K562 (cell line): Measurements from ENCODE around the gene ACTR3. TPM values are rescaled to one million over a fixed set of nuclear protein-coding genes. Genes with fewer than 3 reads are reported as not detected.
"Not testable (repeated sequence)": the region's sequence is repeated elsewhere in the genome, so short reads cannot be mapped to it uniquely, and the experiment has no call there.

Source experiments
- ATAC-seq: fragments of 200-7000 bp; cut with Tn5 transposase; 3 replicates; pipeline ENCODE4 v1.9.1; 2020; ENCODE audit warnings: moderate library complexity
- BruUV-seq: library from RNA; stranded (reverse); fragments of 400-500 nt; replicated peaks from 2 replicates; lab custom pipeline; 2021; lab: Mats Ljungman, UMichigan
- CTCF ChIA-PET: fragments of 300-600 bp; formaldehyde crosslinking; extraction: SDS; loops from one replicate; lab custom pipeline; 2021; ENCODE audit warnings: low intra/inter-chr PET ratio; lab: Yijun Ruan, JAX
- POLR2A ChIA-PET: fragments of 300-600, 350-650 bp; sonication (Branson Sonifier 250); formaldehyde crosslinking; extraction: SDS; loops from one replicate; lab custom pipeline; 2021; ENCODE audit warnings: antibody characterized with exemption, inconsistent platforms; lab: Yijun Ruan, JAX
- DNase-seq, 4 experiments: peaks; one replicate each; pipeline versions ENCODE4 v3.0.0 to v3.0.0-alpha.2; 2011 to 2018; ENCODE audit warnings: low spot score in 3 of 4, mixed read lengths in 3 of 4; ENCODE audit errors: extremely low read depth in 1 of 4
- FAIRE-seq: peaks from 2 replicates; lab custom pipeline; 2011; peaks lifted over from hg19 to GRCh38; lab: Jason Lieb, UNC
- H2AFZ ChIP-seq: 2 replicates; pipeline ENCODE4 v1.6.0; 2011; ENCODE audit warnings: low read depth, low read length, control low read depth, inconsistent platforms
- H3K27ac ChIP-seq: fragments of 200-600 bp; 3 replicates; pipeline ENCODE4 v1.8.0; 2011; ENCODE audit warnings: low read depth, mild to moderate bottlenecking, control low read depth, inconsistent platforms, low read length, moderate library complexity, mixed read lengths; ENCODE audit errors: extremely low read depth
- H3K27me3 ChIP-seq, 2 experiments: fragments of 300-600 bp in 1 of 2; 2 replicates in 1 of 2; 3 replicates in 1 of 2; pipeline versions ENCODE4 v1.6.0 to v1.8.0; 2011; ENCODE audit warnings: inconsistent platforms in 2 of 2, low read length in 2 of 2, mild to moderate bottlenecking in 1 of 2, mixed read lengths in 1 of 2, moderate library complexity in 1 of 2; ENCODE audit not compliant: control insufficient read depth in 2 of 2, insufficient read depth in 2 of 2
- H3K36me3 ChIP-seq: fragments of 300-600 bp; 3 replicates; pipeline ENCODE4 v1.8.0; 2011; ENCODE audit warnings: mild to moderate bottlenecking, low read length, inconsistent platforms; ENCODE audit not compliant: control insufficient read depth, insufficient read depth
- H3K4me1 ChIP-seq, 2 experiments: fragments of 200-600 bp in 1 of 2; replicated peaks in 1 of 2; 2 replicates in 1 of 2; 3 replicates in 1 of 2; pipeline versions ENCODE4 v1.5.1 to v1.8.0; 2011; ENCODE audit warnings: inconsistent platforms in 2 of 2, low read length in 2 of 2, mild to moderate bottlenecking in 1 of 2, mixed read lengths in 1 of 2, moderate library complexity in 1 of 2; ENCODE audit not compliant: control insufficient read depth in 2 of 2, insufficient read depth in 2 of 2
- H3K4me2 ChIP-seq: 2 replicates; pipeline ENCODE4 v1.6.1; 2011; ENCODE audit warnings: low read length, control low read depth, inconsistent platforms, mixed read lengths; ENCODE audit not compliant: insufficient read depth
- H3K4me3 ChIP-seq: fragments of 200-600 bp; sonication (generic), shearing (Covaris generic); 2 replicates; pipeline ENCODE4 v1.5.1; 2016; ENCODE audit warnings: control low read depth, inconsistent platforms
- H3K79me2 ChIP-seq: fragments of 200-600 bp; 3 replicates; pipeline ENCODE4 v1.8.0; 2011; ENCODE audit warnings: low read length, inconsistent platforms; ENCODE audit not compliant: control insufficient read depth, insufficient read depth
- H3K9ac ChIP-seq, 2 experiments: 2 replicates each; pipeline versions ENCODE4 v1.6.0 to v1.6.1; 2011; ENCODE audit warnings: low read depth in 2 of 2, low read length in 2 of 2, control low read depth in 1 of 2, inconsistent platforms in 1 of 2, mild to moderate bottlenecking in 1 of 2, mixed read lengths in 1 of 2; ENCODE audit not compliant: insufficient read depth in 1 of 2
- H3K9me1 ChIP-seq: one replicate; pipeline ENCODE4 v1.6.0; 2011; ENCODE audit warnings: inconsistent platforms, mild to moderate bottlenecking, low read length, moderate library complexity; ENCODE audit not compliant: control insufficient read depth, insufficient read depth
- H3K9me3 ChIP-seq: replicated peaks from 2 replicates; pipeline ENCODE4 v1.5.1; 2011; ENCODE audit warnings: low read depth, low read length, inconsistent platforms; ENCODE audit not compliant: control insufficient read depth, insufficient read depth
- H4K20me1 ChIP-seq: replicated peaks from 2 replicates; pipeline ENCODE4 v1.6.1; 2011; ENCODE audit warnings: low read length, inconsistent platforms, mixed read lengths; ENCODE audit not compliant: control insufficient read depth, insufficient read depth
- ZNF146 ChIP-seq: IDR thresholded peaks from one replicate; pipeline ENCODE4 v1.6.1; 2018; ENCODE audit warnings: missing compliant biosample characterization; ENCODE audit not compliant: unreplicated experiment
- WGBS: fragments of 100-300 bp; shearing (Covaris generic); methylation state at CpG from one replicate; pipeline ENCODE4 v1.1.6; 2016; ENCODE audit warnings: low coverage, mixed read lengths; ENCODE audit not compliant: insufficient coverage; ENCODE audit errors: missing lambda C conversion rate; 5-methylcytosine and 5-hydroxymethylcytosine counted together
- in situ Hi-C: fragments of 300-500 bp; cut with MboI; formaldehyde crosslinking; loops from 4 replicates; pipeline ENCODE4 v1.15.0; 2018; ENCODE audit warnings: inconsistent platforms, mixed read lengths
- intact Hi-C: fragments of 100-400 bp; cut with micrococcal nuclease; formaldehyde crosslinking; loops from 2 replicates; pipeline ENCODE4 v1.14.2; 2022
- polyA plus RNA-seq, 8 experiments: library from polyadenylated mRNA; depleted of rRNA in 4 of 8; stranded (reverse) in 5 of 8; unstranded in 3 of 8; fragments of >200 nt; fragmentation: Nextera tagmentation in 2 of 8; fragmentation: Illumina TruSeq in 1 of 8; extraction: Ambion mirVana in 2 of 8; extraction: Trizol in 1 of 8; gene quantifications; 2 replicates each; pipeline versions ENCODE4 v1.2.1 to v1.2.3, GENCODE V29; 2011 to 2014; ENCODE audit warnings: inconsistent platforms in 1 of 8, missing spikeins in 1 of 8
- total RNA-seq, 7 experiments: library from RNA; depleted of rRNA in 6 of 7; stranded (reverse); fragments of >200 nt in 6 of 7; fragmentation: Illumina TruSeq in 2 of 7; extraction: Trizol in 2 of 7; gene quantifications; 2 replicates each; pipeline versions ENCODE4 v1.2.1 to v1.2.3, GENCODE V29; 2011 to 2021; ENCODE audit warnings: low replicate concordance in 1 of 7

Gene ACTR3
- total and polyA plus RNA-seq, 9 of the 15 experiments (the other 6 are each of a cell fraction or from before 2014, with no cell fraction given): 49.0 to 354 (median 249) TPM

- BruUV-seq, ATAC-seq, DNase-seq, H3K27me3 ChIP-seq, POLR2A ChIA-PET, H3K79me2 ChIP-seq, CTCF ChIA-PET, H3K4me2 ChIP-seq, H2AFZ ChIP-seq, H4K20me1 ChIP-seq, H3K4me1 ChIP-seq, FAIRE-seq, H3K9ac ChIP-seq, H3K4me3 ChIP-seq, H3K27ac ChIP-seq, H3K9me1 ChIP-seq, H3K9me3 ChIP-seq, in situ Hi-C loops, intact Hi-C loops: not testable (repeated sequence)
- 100% methylated on average over 2 of the region's 2 CpGs for WGBS
- H3K36me3 ChIP-seq: peaks cover 90% of the 10 kb centered on the region
- TF ChIP-seq ZNF146: peak; percentile 69
Measured at GRCh38 chr2:113945784-113946183, 55.9 kb downstream of the ACTR3 start.

- H3K27me3 ChIP-seq, POLR2A ChIA-PET, FAIRE-seq, in situ Hi-C loops, BruUV-seq, DNase-seq, CTCF ChIA-PET, H3K79me2 ChIP-seq, H3K9me1 ChIP-seq, ATAC-seq, H3K4me1 ChIP-seq, H3K27ac ChIP-seq, H3K4me3 ChIP-seq, H3K4me2 ChIP-seq, H4K20me1 ChIP-seq, H3K9ac ChIP-seq, H2AFZ ChIP-seq, H3K9me3 ChIP-seq: not testable (repeated sequence)
- peaks cover 87% of the 10 kb centered on the region; the same call in 2 of the 3 replicates for H3K36me3 ChIP-seq
- WGBS: 82% methylated on average over 3 of the region's 3 CpGs
- intact Hi-C loops: loop anchor here (10.0 kb wide), 1 partner anchor 196 kb away; the partner anchor contains the start of gene SLC35F5
Measured at GRCh38 chr2:113950906-113951305, 61.0 kb downstream of the ACTR3 start.
